Epithelial cell of prostate (primary cell): ENCODE measurements around the gene ACOXL.
"Not testable (repeated sequence)": the region's sequence is repeated elsewhere in the genome, so short reads cannot be mapped to it uniquely, and the experiment has no call there.

Experiments used
- DNase-seq: peaks from one replicate; pipeline ENCODE4 v3.0.0-alpha.2; 2011; ENCODE audit warnings: low read depth, low spot score
- H3K27ac ChIP-seq: fragments of 450-650 bp; 2 replicates; pipeline ENCODE4 v1.5.1; 2017; ENCODE audit warnings: mild to moderate bottlenecking

ACOXL gene

DNA sequence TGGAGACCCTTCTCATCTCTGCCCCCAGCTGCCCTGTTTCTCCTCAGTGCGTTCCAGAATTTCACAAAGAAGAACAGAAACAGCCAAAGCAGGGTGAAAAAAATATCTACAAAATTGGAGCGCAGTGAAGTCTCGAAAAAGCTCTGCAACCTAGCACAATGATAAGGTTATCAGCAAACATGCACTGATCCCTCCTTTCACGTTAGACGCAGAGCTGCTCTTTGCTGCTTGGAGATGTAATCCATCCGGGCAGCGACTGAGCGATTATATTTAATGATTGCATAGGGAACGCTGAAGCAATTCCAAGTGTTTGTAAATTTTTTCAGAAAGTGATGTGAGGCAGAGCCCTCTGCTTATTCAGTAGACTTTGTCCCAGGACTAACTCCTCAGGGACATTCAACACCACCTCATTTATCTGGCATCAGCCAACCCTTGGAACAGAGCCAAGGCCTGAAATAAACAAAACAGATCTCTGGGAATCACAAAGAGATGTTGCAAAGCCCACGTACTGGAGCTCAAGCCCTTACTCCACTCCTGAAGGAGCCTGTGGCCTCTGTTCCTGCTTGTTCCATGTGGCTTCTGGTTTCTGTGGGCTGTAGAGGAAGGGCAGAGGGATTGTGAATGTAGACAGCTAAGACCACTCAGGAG, 215.8 kb downstream of the ACOXL start:
- no peak overlapping the region for H3K27ac ChIP-seq

DNA sequence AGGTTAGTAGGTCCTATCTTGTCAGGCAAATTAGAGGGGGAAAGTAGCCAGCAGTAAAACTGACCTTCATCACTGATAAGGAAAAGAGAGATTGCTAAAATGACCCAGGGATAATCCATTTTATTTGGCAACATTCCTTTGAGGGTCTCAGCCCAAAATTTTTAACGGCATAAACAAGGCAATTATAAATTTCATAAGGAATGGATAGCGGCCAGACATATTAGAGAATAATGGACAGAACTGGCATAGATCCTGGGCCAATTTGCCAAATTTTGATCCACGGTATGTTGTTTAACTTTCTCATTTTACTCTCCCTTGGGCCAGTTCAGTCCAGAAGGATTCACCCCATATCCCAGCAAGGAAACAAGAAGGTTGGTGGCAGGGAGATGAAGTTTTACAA, 217.9 kb downstream of the ACOXL start:
- no peak overlapping the region for H3K27ac ChIP-seq
- no peak for DNase-seq

More for the DNA sequence above, 215.8 kb downstream of the ACOXL start:
- no peak for DNase-seq

DNA sequence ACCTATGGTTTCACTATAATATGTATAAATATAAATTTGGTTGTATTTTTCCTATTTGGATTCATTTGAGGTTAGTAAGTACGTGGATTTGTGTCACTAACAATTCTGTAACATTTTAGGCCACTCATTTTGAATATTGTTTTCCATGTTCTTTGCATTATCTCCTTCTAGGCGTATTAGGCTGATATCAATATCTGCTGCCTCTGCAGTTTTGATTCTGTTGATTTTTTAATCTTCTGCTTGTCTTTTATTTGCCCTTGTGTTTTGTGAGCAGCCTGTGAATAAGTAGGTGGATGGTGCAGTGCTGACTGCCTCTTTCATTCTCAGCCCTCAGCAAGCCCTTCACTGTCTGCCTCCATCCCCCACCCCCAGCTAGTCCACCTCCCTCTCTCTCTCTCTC, 222.7 kb downstream of the ACOXL start:
- no peak overlapping the region for H3K27ac ChIP-seq
- DNase-seq: no peak

DNA sequence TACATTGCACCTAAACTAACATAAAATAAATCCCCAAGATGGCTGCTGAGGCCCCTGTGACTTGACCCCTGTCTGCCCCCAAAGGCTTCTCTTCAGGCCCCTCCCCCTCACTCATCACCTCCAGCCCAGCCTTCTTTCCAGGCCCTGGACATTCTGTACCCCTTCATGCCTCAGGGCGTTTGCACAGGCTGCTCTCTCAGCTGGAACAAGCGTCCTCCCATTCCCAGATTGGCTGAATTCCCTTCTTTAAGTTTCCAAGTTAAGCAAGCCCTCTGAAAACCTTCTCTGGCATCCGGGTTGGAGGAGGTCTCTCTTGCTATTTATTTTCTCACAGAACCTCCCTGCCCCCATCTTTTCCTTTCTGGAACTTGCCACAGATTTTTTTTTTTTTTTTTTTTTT, 223.2 kb downstream of the ACOXL start:
- no peak for DNase-seq
- H3K27ac ChIP-seq: no peak overlapping the region

DNA sequence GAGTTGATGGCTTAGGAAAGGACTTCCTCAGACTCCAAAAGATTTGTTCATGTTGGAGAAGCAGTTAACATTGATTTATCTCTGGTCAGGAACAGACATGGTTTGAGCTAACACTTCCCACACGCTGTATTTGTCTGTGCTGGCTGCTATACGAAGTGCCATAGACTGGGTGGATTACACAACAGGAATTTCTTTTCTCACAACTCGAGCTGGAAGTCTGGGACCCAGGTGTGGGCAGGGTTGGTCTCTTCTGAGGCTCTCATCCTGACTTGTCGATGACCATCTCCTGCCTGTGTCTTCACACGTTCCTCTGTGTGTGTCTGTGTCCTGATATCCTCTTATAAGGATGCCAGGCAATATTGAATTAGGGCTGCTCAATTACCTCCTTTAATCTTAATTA, 224.9 kb downstream of the ACOXL start:
- no peak for DNase-seq
- no peak overlapping the region for H3K27ac ChIP-seq

DNA sequence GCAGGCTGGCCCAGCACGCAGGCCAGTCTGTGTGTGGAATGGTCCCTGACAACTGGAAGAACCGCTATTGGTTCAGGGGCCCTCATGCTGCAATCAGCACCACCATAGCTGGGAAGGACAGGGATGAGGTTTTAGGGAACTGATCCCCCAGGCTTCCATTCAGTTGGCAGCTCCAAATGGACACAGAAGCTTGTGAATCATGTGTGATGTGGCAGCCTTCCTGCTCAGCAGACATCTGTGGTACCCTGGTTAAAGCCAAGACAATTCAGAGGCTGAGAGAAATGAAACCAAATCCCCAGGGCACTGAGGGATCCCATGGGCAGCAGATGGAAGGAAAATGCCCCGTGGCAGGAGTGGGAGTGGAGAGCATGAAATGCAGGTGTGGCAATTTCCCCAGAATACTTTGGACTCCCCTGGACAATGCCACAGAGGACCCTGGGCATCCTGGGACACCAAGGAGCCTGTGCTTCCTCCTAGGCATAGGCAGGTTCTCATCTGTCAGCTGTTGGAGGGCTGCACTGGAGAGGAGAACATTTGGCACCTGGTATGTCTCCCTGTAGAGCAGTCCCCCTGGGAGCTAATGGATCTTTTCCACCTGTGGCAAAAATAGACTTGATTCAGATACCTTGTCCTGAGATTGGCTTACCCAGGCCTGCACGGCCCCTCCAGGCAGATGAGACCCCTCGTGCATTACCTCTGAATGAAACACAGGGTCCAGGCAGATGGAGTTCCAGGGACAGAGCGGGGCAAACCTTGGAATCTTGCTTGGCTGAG, 226.2 kb downstream of the ACOXL start:
- no peak overlapping the region for H3K27ac ChIP-seq
- DNase-seq: no peak

DNA sequence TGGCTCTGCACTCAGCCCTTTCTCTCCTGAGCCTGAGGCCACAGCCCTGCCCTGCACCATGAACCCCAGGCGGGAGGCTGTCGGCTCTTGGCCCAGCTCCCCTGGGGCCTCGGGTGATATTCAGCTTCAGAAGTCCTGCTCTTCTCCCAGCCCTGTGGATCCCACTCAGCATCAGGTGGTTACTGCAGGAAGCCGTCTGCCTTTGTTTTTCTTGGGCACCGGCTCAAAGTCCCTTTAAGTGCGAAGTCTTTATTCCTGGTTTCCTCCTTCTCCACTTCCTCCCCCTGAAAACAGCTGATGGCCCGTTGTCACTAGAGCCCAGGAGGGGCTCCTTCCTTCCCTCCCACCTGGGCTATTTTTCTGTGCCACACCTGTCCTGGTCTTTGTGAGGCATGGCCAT, 226.8 kb downstream of the ACOXL start:
- no peak overlapping the region for H3K27ac ChIP-seq
- DNase-seq: no peak

DNA sequence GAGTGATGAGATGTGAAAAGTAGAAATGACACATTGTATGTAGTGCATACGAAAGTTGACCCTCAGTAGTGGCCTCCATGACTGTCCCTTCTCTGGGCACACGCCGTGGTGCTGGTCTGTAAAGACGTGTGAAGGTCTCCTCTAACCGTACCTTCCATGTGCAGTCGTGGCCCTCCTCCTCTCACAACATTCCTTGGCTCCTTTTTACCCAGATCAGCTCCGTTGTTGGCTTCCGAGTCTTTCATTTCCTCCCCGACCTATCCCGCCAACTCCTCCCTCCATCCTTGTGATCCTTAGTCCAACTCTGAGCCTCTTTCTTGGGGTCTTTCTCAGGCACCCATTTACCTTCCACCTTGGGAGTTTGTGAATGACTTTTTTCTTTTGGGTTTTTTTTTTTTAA, 227.9 kb downstream of the ACOXL start:
- DNase-seq: no peak
- H3K27ac ChIP-seq: no peak overlapping the region

DNA sequence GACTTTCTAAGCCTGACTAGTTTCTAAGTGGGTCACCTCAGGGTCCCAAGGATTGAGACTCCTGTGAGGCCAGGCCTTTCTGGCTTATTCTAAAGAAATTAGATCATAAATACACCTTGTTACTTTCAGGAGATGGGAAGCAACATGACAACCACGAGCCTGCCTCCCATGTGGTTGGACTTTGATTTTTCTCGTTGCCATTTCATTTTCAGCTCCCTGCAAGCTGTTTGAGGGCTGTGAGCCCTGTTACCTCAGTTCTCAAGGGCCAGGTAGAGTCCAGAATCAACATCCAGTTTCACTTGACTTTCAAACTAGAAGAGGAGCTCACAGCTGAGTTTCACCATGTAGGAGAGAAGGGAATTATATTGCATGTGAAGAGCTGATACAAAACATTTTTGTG, 228.6 kb downstream of the ACOXL start:
- DNase-seq: no peak
- no peak overlapping the region for H3K27ac ChIP-seq

DNA sequence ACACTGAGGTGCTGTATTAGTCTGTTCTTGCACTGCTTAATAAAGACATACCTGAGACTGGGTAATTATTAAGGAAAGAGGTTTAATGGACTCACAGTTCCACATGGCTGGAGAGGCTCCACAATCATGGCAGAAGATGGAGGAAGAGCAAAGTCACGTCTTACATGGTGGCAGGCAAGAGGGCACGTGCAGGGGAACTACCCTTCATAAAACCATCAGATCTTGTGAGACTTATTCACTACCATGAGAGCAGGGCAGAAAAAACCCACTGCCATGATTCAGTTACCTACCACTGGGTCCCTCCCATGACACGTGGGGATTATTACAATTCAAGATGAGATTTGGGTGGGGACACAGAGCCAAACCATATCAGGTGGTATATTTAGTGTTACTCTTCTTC, 229.3 kb downstream of the ACOXL start:
- not testable (repeated sequence) for H3K27ac ChIP-seq, DNase-seq

DNA sequence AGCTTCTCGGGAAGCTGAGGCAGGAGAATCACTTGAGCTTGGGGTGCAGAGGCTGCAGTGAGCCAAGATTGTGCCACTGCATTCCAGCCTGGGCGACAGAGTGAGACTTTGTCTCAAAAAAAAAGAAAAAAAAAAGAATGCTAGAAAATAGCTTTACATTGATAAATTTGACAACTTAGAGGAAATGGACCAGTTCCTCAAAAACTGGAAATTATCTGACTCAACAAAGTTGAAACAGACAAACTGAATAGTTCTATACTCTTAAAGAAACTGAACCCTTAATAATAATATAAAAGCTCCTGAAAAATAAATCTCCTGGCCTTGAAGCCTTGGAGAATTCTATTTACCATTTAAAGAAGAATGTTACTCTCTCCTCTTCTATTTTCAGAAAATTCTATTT, 237.3 kb downstream of the ACOXL start:
- DNase-seq: no peak
- no peak overlapping the region for H3K27ac ChIP-seq

DNA sequence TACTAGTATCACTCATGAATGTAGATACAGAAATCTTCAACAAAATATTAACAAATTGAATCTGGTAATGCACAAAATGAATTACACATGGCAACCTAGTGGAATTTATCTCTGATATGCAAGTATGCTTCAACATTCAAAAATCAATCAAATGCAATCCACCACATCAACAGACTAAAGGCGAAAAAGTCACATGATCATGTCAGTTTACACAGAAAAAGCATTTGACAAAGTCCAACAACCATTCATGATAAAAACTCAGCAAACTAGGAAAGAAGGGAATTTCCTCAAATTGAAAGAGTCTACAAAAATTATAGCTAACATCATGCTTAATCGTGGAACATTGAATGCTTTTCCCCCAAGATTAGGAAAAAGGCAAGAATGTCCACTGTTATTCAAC, 237.8 kb downstream of the ACOXL start:
- H3K27ac ChIP-seq: no peak overlapping the region
- DNase-seq: no peak

DNA sequence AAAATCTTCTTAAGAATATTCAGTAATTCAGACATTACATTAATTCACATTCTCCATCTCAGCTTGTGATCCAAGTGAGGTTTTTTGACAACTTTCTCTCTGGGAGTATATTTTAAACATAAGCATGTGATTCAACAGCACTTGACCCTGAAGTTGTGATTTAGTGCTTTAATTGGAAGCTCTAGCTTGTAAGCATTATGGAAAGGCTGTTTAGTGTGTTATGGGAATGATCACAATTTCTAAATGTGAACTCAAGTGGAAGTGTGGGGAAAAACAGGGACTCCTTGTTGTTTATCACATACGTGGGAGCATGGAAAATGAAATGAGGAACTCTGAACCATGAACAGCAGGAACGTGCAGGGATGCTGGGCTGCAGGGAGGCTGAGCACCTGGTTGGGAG, 239.4 kb downstream of the ACOXL start:
- no peak overlapping the region for H3K27ac ChIP-seq
- no peak for DNase-seq

DNA sequence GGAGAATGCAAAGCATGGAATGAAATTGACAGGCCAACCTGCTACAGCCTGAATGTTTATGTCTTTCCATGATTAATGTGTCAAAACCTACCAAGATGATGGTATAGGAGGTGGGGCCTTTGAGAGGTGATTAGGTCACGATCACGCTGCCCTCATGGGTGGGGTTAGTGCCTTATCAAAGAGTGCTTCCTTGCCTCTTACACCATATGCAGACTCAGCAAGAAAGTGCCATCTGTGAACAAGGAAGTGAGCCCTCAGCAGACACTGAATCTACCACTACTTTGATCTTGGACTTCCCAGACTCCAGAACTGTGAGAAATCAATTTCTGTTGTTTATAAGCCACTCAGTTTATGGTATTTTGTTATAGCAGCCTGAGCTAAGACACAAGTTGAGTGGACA, 240.9 kb downstream of the ACOXL start:
- H3K27ac ChIP-seq: no peak overlapping the region
- no peak for DNase-seq

DNA sequence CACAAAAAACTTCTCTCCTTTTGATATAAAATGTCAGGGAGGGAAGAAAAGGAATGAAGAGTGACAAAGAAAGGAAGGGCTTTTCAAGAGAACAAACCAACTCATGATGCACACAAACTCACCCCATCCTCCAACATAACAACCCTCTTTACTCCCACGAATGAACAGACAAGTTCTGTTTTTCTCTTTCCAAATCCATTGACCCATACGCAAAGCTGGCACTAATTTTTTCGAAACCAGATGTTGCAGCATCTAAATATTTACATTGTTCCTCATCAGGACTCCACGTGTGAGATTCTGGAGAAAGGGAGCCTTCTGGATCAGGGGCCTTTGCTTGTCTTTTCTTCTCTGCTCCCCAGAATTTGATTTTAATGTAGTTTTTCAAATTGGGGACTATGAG, 245.0 kb downstream of the ACOXL start:
- no peak overlapping the region for H3K27ac ChIP-seq
- DNase-seq: no peak

DNA sequence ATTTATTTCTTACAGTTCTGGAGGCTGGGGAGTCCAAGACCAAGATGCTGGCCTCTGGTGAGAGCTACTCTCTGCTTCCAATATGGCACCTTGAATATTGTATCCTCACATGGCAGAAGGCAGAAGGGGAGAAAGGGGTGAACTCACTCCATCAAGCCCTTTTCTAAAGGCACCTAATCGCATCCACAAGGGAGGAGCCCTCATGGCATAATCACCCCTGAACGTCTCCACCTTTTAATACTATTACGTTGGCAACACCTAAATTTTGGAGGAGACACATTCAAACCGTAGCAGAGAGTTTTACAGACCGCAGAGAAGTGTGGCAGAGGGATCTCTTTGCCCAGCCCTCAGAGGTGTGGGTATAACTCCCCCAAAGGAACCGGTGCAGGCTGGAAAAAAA, 245.8 kb downstream of the ACOXL start:
- no peak for DNase-seq
- no peak overlapping the region for H3K27ac ChIP-seq

DNA sequence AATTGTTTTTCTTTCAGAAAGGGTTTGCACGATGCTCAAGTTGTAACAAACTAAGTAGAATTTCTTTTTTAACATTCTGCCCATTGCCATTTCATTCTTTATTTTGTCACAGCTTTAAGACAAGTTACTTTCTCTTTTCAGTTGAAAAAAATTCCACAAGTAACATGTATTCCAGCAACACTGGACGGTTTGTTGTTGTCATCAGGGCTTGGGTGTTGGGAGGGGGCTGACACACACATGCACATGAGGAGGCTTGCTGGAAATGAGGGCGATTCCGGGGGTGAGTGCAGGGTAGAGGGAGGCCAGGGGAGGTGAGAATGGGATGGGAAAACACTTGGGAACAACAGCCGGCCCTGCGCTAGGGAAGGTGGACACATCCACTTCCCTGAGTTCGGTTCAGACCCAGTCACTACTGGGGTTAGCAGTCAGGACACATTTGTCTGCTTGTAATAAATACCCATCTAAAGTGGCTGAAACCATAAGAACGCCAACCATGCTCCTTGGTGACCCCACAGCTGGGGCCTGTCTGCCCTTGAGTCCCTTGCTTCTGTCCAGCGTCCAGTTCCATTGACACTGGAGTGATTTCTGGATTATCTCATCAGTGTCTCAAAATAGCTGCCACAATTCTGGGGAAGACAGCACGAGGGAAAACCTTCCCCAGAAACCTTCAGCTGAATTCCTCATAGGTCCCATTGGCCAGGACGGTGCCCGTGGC, 246.5 kb downstream of the ACOXL start:
- no peak overlapping the region for H3K27ac ChIP-seq
- DNase-seq: no peak

DNA sequence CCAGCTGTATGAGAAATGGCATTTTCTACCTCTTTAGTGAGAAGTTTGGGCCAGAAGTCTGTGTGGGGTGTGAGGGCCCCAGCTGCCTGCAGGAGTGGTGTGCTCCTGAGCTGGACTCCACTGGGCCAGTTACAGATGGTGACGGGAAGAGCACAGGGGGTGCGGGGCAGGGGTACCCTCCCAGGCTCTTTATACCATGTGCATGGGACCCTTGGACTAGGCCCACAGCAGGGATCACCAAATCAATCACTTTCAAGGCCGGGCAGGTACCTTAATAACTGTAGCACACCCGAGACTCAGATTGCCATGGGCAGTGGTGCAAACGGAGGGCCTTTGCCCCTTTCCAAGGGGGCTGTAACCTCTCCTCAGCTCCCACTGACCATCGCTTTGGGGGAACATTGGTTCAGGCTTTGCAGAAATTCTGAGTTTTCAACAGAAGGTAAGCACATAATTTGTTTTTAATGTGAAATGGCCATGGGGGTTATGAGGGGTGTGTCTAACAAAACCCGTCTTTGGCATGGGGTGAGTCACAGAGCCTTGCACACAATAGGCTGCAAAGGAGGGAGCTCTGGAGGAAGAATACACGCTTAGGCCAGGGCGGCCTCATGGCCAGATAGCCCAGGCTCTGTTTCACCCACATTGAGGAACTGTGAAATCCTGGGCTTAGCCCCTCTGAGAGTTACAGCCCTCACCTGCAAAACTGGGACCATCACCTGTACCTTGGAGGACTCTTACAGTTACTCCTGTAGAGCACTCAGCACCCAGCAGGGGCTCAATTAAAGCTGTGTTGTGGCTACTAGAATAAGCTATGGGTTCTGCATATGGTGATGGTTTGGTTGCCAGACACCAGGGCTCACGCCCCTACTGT, 247.3 kb downstream of the ACOXL start:
- no peak for DNase-seq
- no peak overlapping the region for H3K27ac ChIP-seq

DNA sequence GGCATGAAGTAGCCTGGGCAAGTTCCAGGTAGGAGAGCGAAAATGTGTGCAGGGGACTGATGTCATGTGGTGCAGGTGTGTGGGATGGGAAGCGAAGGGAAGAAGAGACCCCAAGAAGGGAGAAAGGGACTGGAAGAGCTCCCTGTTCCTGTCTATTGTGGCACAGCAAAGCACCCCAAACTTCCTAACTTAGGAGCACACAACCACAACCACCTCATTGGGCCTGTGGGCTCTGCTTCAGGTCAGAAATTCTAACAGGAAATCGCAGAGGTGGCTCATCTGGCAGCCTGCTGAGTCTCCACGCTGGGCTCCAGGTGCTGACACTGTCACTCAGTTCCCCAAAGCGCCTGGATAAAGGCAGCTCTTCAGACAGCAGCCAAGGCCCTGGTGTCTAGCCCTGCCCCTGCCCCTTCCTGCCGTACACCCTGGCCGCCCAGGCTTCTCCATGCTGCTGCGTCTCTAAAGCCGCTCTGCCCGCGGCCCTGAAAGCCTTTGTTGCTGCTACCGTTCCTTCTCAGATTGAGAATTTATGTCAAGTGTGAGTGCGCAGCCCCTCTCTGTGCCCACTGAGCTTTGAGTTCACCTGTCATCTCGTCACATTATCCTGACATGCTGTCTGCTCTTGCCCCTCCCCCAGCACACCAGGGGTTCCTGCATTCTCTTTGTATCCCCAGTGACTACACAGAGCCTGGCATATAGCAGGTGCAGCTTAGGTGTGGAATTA, 248.1 kb downstream of the ACOXL start:
- H3K27ac ChIP-seq: no peak overlapping the region
- no peak for DNase-seq

DNA sequence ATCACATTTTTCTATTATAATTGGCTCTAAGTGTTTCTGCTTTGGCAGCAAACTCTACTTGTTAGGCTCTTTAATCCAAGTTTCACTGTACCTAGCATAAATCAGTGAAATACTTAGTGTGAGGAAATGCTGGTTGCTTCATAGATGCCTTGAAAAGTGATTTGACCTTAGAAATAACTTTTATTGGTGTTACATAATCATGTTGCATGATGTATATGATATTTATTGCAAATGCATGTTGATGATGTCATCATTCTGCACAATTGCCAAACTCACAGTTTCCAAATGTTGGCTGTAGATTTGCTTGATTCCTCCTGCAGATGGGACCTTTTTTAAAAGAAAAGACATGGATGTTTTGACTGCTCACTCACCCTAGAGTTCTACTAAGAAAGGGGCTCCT, 250.8 kb downstream of the ACOXL start:
- no peak for DNase-seq
- no peak overlapping the region for H3K27ac ChIP-seq
